CD4-positive, alpha-beta T cell treated with Interleukin-6 at 100 ng/mL for 8 hours (primary cell): ENCODE data around the gene NFIC.
"Not testable (repeated sequence)": the region's sequence is repeated elsewhere in the genome, so short reads cannot be mapped to it uniquely, and the experiment has no call there.

Source experiments
- DNase-seq: peaks from one replicate; pipeline ENCODE4 v3.0.0-alpha.2; 2020; ENCODE audit warnings: mixed read lengths, low spot score

Gene NFIC

GRCh38 chr19:3399311-3399710, 32.9 kb downstream of the NFIC start:
- DNase-seq: not testable (repeated sequence)

- no peak for DNase-seq
Measured at GRCh38 chr19:3401004-3401768, 34.8 kb downstream of the NFIC start.

GRCh38 chr19:3402631-3403443, 36.5 kb downstream of the NFIC start:
- no peak for DNase-seq

- DNase-seq: no peak
Measured at GRCh38 chr19:3403489-3404323, 37.3 kb downstream of the NFIC start.

- no peak for DNase-seq
Measured at GRCh38 chr19:3404324-3405260, 38.2 kb downstream of the NFIC start.

- no peak for DNase-seq
Measured at GRCh38 chr19:3405261-3405653, 38.9 kb downstream of the NFIC start.

- no peak for DNase-seq
Measured at GRCh38 chr19:3406571-3407111, 40.3 kb downstream of the NFIC start.

- no peak for DNase-seq
Measured at GRCh38 chr19:3407556-3408516, 41.5 kb downstream of the NFIC start.

- DNase-seq: no peak
Measured at GRCh38 chr19:3408996-3409345, 42.6 kb downstream of the NFIC start.

GRCh38 chr19:3409346-3410064, 43.1 kb downstream of the NFIC start:
- no peak for DNase-seq

- no peak for DNase-seq
Measured at GRCh38 chr19:3411636-3412035, 45.3 kb downstream of the NFIC start.

- DNase-seq: no peak
Measured at GRCh38 chr19:3412066-3412465, 45.7 kb downstream of the NFIC start.

GRCh38 chr19:3413796-3414327, 47.5 kb downstream of the NFIC start:
- no peak for DNase-seq

- no peak for DNase-seq
Measured at GRCh38 chr19:3415695-3416094, 49.3 kb downstream of the NFIC start.

GRCh38 chr19:3420244-3420755, 53.9 kb downstream of the NFIC start:
- DNase-seq: no peak

GRCh38 chr19:3420909-3421619, 54.7 kb downstream of the NFIC start:
- no peak for DNase-seq

- not testable (repeated sequence) for DNase-seq
Measured at GRCh38 chr19:3421656-3422055, 55.3 kb downstream of the NFIC start.

- DNase-seq: no peak
Measured at GRCh38 chr19:3423183-3423829, 56.9 kb downstream of the NFIC start.
